SK-N-SH (cell line): ENCODE data around the gene EVA1A. TPM values are rescaled to one million over a fixed set of nuclear protein-coding genes. Genes with fewer than 3 reads are reported as not detected.

Source experiments
- CTCF ChIA-PET: fragments of 300-600, 350-600 bp; formaldehyde crosslinking; extraction: SDS; loops from one replicate; lab custom pipeline; 2021; lab: Yijun Ruan, JAX
- POLR2A ChIA-PET: fragments of 350-600 bp; sonication (Branson Sonifier 250); formaldehyde crosslinking; extraction: SDS; loops from one replicate; lab custom pipeline; 2020; ENCODE audit warnings: antibody characterized with exemption, inconsistent platforms; lab: Yijun Ruan, JAX
- DNase-seq: peaks from one replicate; pipeline ENCODE4 v3.0.0; 2012
- H2AFZ ChIP-seq: fragments of 200-600 bp; sonication (generic); 2 replicates; pipeline ENCODE4 v1.8.1; 2016; ENCODE audit warnings: antibody characterized with exemption, mild to moderate bottlenecking, low read depth
- H3F3A ChIP-seq: fragments of 200-600 bp; sonication (generic); replicated peaks from 2 replicates; pipeline ENCODE3; 2016; ENCODE audit warnings: antibody characterized with exemption, mild to moderate bottlenecking; ENCODE audit not compliant: insufficient read depth
- H3K27ac ChIP-seq, 2 experiments: fragments of 200-500 bp in 1 of 2; fragments of 200-600 bp in 1 of 2; sonication (Bioruptor generic) in 1 of 2; sonication (generic), shearing (Covaris generic) in 1 of 2; 2 replicates each; pipeline versions ENCODE4 v1.5.1 to v1.6.1; 2014 to 2016; ENCODE audit warnings: low read depth in 2 of 2, inconsistent platforms in 1 of 2, low read length in 1 of 2, mild to moderate bottlenecking in 1 of 2, mixed read lengths in 1 of 2
- H3K27me3 ChIP-seq: fragments of 200-600 bp; sonication (generic), shearing (Covaris generic); 2 replicates; pipeline ENCODE4 v1.6.1; 2016; ENCODE audit warnings: mixed run types; ENCODE audit not compliant: insufficient read depth
- H3K36me3 ChIP-seq, 2 experiments: fragments of 200-500 bp in 1 of 2; fragments of 200-600 bp in 1 of 2; sonication (Bioruptor generic) in 1 of 2; sonication (generic) in 1 of 2; replicated peaks in 1 of 2; 2 replicates each; pipeline versions ENCODE3 to v1.5.1; 2014 to 2016; ENCODE audit warnings: low read length in 1 of 2, mild to moderate bottlenecking in 1 of 2; ENCODE audit not compliant: insufficient read depth in 2 of 2, control insufficient read depth in 1 of 2
- H3K4me1 ChIP-seq, 2 experiments: fragments of 200-500 bp in 1 of 2; fragments of 200-600 bp in 1 of 2; sonication (Bioruptor generic) in 1 of 2; sonication (generic), shearing (Covaris generic) in 1 of 2; 2 replicates each; pipeline versions ENCODE4 v1.5.1 to v1.6.1; 2014 to 2016; ENCODE audit warnings: low read depth in 1 of 2, low read length in 1 of 2, mixed run types in 1 of 2; ENCODE audit not compliant: insufficient read depth in 2 of 2, control insufficient read depth in 1 of 2
- H3K4me2 ChIP-seq: fragments of 200-600 bp; sonication (generic), shearing (Covaris generic); 2 replicates; pipeline ENCODE4 v1.6.1; 2017; ENCODE audit warnings: mixed run types
- H3K4me3 ChIP-seq, 2 experiments: fragments of 200-500 bp in 1 of 2; fragments of 200-600 bp in 1 of 2; sonication (Bioruptor generic) in 1 of 2; sonication (generic), shearing (Covaris generic) in 1 of 2; 2 replicates each; pipeline versions ENCODE4 v1.5.1 to v1.8.1; 2014 to 2016; ENCODE audit warnings: low read depth in 2 of 2, inconsistent platforms in 1 of 2, low read length in 1 of 2, mild to moderate bottlenecking in 1 of 2, mixed read lengths in 1 of 2, moderate library complexity in 1 of 2
- H3K79me2 ChIP-seq: fragments of 200-600 bp; sonication (generic); 2 replicates; pipeline ENCODE4 v1.8.1; 2017; ENCODE audit warnings: mild to moderate bottlenecking; ENCODE audit not compliant: insufficient read depth
- H3K9ac ChIP-seq: fragments of 200-600 bp; sonication (generic); 2 replicates; pipeline ENCODE4 v1.6.1; 2017; ENCODE audit warnings: mixed run types
- H3K9me2 ChIP-seq: fragments of 200-600 bp; sonication (generic); 2 replicates; pipeline ENCODE4 v1.6.1; 2017; ENCODE audit warnings: mixed run types
- H3K9me3 ChIP-seq: fragments of 200-600 bp; sonication (generic); 2 replicates; pipeline ENCODE4 v1.6.1; 2017; ENCODE audit warnings: mixed run types, mild to moderate bottlenecking, moderate library complexity
- H4K20me1 ChIP-seq: fragments of 200-600 bp; sonication (generic); 2 replicates; pipeline ENCODE4 v1.6.1; 2017; ENCODE audit warnings: mild to moderate bottlenecking, mixed run types; ENCODE audit not compliant: insufficient read depth
- ELF1 ChIP-seq: IDR thresholded peaks from 2 replicates; pipeline ENCODE4 v1.4.0; 2012
- EP300 ChIP-seq, 2 experiments: IDR thresholded peaks; 2 replicates each; pipeline versions ENCODE4 v1.4.0 to v1.6.1; 2012; ENCODE audit warnings: borderline replicate concordance in 1 of 2, low read depth in 1 of 2, low read length in 1 of 2
- EZH2phosphoT487 ChIP-seq: fragments of 200-600 bp; sonication (generic); IDR thresholded peaks from 2 replicates; pipeline ENCODE4 v1.6.1; 2017; ENCODE audit warnings: low read depth, mixed run types, mild to moderate bottlenecking, antibody characterized with exemption, moderate library complexity, borderline replicate concordance
- FOXJ3 ChIP-seq: sonication (generic); formaldehyde crosslinking; IDR thresholded peaks from 2 replicates; pipeline ENCODE4 v1.5.1; 2020; ENCODE audit warnings: mild to moderate bottlenecking, missing genetic modification reagents
- GABPA ChIP-seq: IDR thresholded peaks from 2 replicates; pipeline ENCODE4 v1.4.0; 2012; ENCODE audit warnings: low read depth, mild to moderate bottlenecking
- MEF2A ChIP-seq: IDR thresholded peaks from 2 replicates; pipeline ENCODE4 v1.4.0; 2012; ENCODE audit warnings: low read depth, borderline replicate concordance
- NFIC ChIP-seq: IDR thresholded peaks from 2 replicates; pipeline ENCODE4 v1.4.0; 2012; ENCODE audit warnings: borderline replicate concordance
- NRF1 ChIP-seq: IDR thresholded peaks from 2 replicates; pipeline ENCODE4 v1.6.1; 2012; ENCODE audit warnings: low read depth, mild to moderate bottlenecking, low read length
- POLR2AphosphoS5 ChIP-seq: IDR thresholded peaks from 2 replicates; pipeline ENCODE4 v1.6.1; 2012; ENCODE audit warnings: low read depth, low read length
- RAD21 ChIP-seq: IDR thresholded peaks from 2 replicates; pipeline ENCODE4 v1.6.1; 2012; ENCODE audit warnings: mild to moderate bottlenecking, low read length
- SMC3 ChIP-seq: IDR thresholded peaks from 2 replicates; pipeline ENCODE4 v1.6.1; 2012; ENCODE audit warnings: low read depth, low read length, improper control_type of control experiment
- TAF1 ChIP-seq: IDR thresholded peaks from 2 replicates; pipeline ENCODE4 v1.6.1; 2012; ENCODE audit warnings: low read depth, mild to moderate bottlenecking, low read length, moderate library complexity, borderline replicate concordance
- USF2 ChIP-seq: fragments of 150-350 bp; IDR thresholded peaks from 2 replicates; pipeline ENCODE4 v1.6.1; 2017; ENCODE audit warnings: antibody characterized with exemption, low read length, low read depth, borderline replicate concordance
- YY1 ChIP-seq: IDR thresholded peaks from 2 replicates; pipeline ENCODE4 v1.4.0; 2012; ENCODE audit warnings: low read depth, mild to moderate bottlenecking
- WGBS: methylation state at CpG from one replicate; pipeline ENCODE4 v1.1.6; 2017; ENCODE audit warnings: low lambda C conversion rate; 5-methylcytosine and 5-hydroxymethylcytosine counted together
- polyA plus RNA-seq, 3 experiments: library from polyadenylated mRNA; depleted of rRNA; stranded (reverse); fragments of >200 nt; gene quantifications; 2 replicates each; pipeline ENCODE4 v1.2.3, GENCODE V29; 2012
- TF ChIP-seq, protein P1 (sequence below): fragments of 150-350 bp; IDR thresholded peaks from 2 replicates; pipeline ENCODE4 v1.6.1; 2016; ENCODE audit warnings: mild to moderate bottlenecking, low read depth, low read length
- TF ChIP-seq, protein P2 (sequence below): IDR thresholded peaks from 2 replicates; pipeline ENCODE4 v1.4.0; 2012; ENCODE audit warnings: low read depth
- TF ChIP-seq, protein P3 (sequence below): IDR thresholded peaks from 2 replicates; pipeline ENCODE4 v1.4.0; 2012; ENCODE audit warnings: low read depth, borderline replicate concordance

The EVA1A gene
- polyA plus RNA-seq, 1 of the 3 experiments (the other 2 are of a cell fraction): 93.0 TPM

- Histone ChIP-seq H3K9ac (no peak overlapping the region), H3K9me2 (no peaks in the 10 kb centered on the region), H3K9me3 (no peaks in the 10 kb centered on the region), H3K79me2 (peaks cover 100% of the 10 kb centered on the region), H2AFZ (no peak overlapping the region), H3K4me3 (0 out of 4 replicates have a peak overlapping the region, but pooled peaks of 1 of the 2 experiments have one; percentile 28), H3F3A (no peaks in the 10 kb centered on the region), H4K20me1 (peaks cover 87% of the 10 kb centered on the region), H3K27ac (no peak overlapping the region), H3K27me3 (no peaks in the 10 kb centered on the region), H3K4me1 (peaks cover 4 to 6% of the 10 kb centered on the region in 2 experiments; a peak in 3 of 4 replicates), H3K36me3 (peaks cover 31 to 33% of the 10 kb centered on the region in 2 experiments), H3K4me2 (peak overlapping the region; percentile 88)
- no peak for DNase-seq
- 93% methylated on average over 4 of the region's 4 CpGs for WGBS
- POLR2A ChIA-PET: interaction anchor here (0.7 kb wide), 1 partner anchor 670 kb away, joined by 6 read pairs; no protein-coding TSS in a partner anchor
- CTCF ChIA-PET: interaction anchor here (0.6 to 1.4 kb wide), 6 partner anchors 10 to 95 kb away, joined by 3 to 5 read pairs (median 4); no protein-coding TSS in a partner anchor
- TF ChIP-seq MEF2A: no peak
- TF ChIP-seq, protein P1, sequence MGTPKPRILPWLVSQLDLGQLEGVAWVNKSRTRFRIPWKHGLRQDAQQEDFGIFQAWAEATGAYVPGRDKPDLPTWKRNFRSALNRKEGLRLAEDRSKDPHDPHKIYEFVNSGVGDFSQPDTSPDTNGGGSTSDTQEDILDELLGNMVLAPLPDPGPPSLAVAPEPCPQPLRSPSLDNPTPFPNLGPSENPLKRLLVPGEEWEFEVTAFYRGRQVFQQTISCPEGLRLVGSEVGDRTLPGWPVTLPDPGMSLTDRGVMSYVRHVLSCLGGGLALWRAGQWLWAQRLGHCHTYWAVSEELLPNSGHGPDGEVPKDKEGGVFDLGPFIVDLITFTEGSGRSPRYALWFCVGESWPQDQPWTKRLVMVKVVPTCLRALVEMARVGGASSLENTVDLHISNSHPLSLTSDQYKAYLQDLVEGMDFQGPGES: no peak
- no peak for TF ChIP-seq GABPA
- no peak for TF ChIP-seq NFIC
- TF ChIP-seq FOXJ3 (CRISPR knock-in tag): no peak
- TF ChIP-seq TAF1: no peak
Observed at GRCh38 chr2:75555701-75556100, 5.0 kb downstream of the EVA1A start.

GRCh38 chr2:75553935-75554531 is 6.7 kb downstream of the EVA1A start:
- peaks cover 42 to 47% of the 10 kb centered on the region in 2 experiments for H3K36me3 ChIP-seq
- no peak overlapping the region for H3K9ac ChIP-seq
- DNase-seq: no peak
- H3F3A ChIP-seq: peaks cover 5% of the 10 kb centered on the region
- no peak overlapping the region for H3K4me2 ChIP-seq
- CTCF ChIA-PET: interaction anchor here (1.0 to 1.6 kb wide), 2 partner anchors 13 to 88 kb away, joined by 3 to 6 read pairs; no protein-coding TSS in a partner anchor
- POLR2A ChIA-PET: no interaction called here
- no peaks in the 10 kb centered on the region for H3K9me2 ChIP-seq
- peaks cover 100% of the 10 kb centered on the region for H3K79me2 ChIP-seq
- no peak overlapping the region for H2AFZ ChIP-seq
- peaks cover 100% of the 10 kb centered on the region for H4K20me1 ChIP-seq
- H3K4me1 ChIP-seq: peaks cover 0 to 6% of the 10 kb centered on the region in 2 experiments; a peak in 3 of 4 replicates
- H3K27ac ChIP-seq: no peak overlapping the region
- no peaks in the 10 kb centered on the region for H3K27me3 ChIP-seq
- 91% methylated on average over 4 of the region's 4 CpGs for WGBS
- no peak overlapping the region for H3K4me3 ChIP-seq
- H3K9me3 ChIP-seq: no peaks in the 10 kb centered on the region
- TF ChIP-seq FOXJ3 (CRISPR knock-in tag): no peak
- TF ChIP-seq, protein P2, sequence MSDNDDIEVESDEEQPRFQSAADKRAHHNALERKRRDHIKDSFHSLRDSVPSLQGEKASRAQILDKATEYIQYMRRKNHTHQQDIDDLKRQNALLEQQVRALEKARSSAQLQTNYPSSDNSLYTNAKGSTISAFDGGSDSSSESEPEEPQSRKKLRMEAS: no peak
- TF ChIP-seq ELF1: no peak

GRCh38 chr2:75552222-75552621 is 8.5 kb downstream of the EVA1A start:
- H3F3A ChIP-seq: peaks cover 21% of the 10 kb centered on the region
- H4K20me1 ChIP-seq: peaks cover 98% of the 10 kb centered on the region
- peaks cover 100% of the 10 kb centered on the region for H3K79me2 ChIP-seq
- H3K4me1 ChIP-seq: peaks cover 0 to 21% of the 10 kb centered on the region in 2 experiments; a peak in 3 of 4 replicates
- ChIA-PET CTCF (no interaction called here), POLR2A (interaction anchor here (0.7 kb wide), 1 partner anchor 56 kb away, joined by 3 read pairs; no protein-coding TSS in a partner anchor)
- no peak overlapping the region for H3K4me2 ChIP-seq
- no peak overlapping the region for H3K27ac ChIP-seq
- 81% methylated on average over 1 of the region's 1 CpG for WGBS
- H2AFZ ChIP-seq: no peak overlapping the region
- H3K36me3 ChIP-seq: peaks cover 30 to 37% of the 10 kb centered on the region in 2 experiments
- no peaks in the 10 kb centered on the region for H3K27me3 ChIP-seq
- TF ChIP-seq YY1 (no peak), GABPA (no peak), RAD21 (no peak), EZH2phosphoT487 (no peak), NFIC (no peak), EP300 (IDR thresholded peaks at IDR 0.05; ENCODE audit: borderline replicate concordance in 1 of 2, low read depth in 1 of 2, low read length in 1 of 2) (no peak), USF2 (no peak), SMC3 (no peak), NRF1 (no peak), POLR2AphosphoS5 (no peak), ELF1 (no peak)
- TF ChIP-seq, protein P3, sequence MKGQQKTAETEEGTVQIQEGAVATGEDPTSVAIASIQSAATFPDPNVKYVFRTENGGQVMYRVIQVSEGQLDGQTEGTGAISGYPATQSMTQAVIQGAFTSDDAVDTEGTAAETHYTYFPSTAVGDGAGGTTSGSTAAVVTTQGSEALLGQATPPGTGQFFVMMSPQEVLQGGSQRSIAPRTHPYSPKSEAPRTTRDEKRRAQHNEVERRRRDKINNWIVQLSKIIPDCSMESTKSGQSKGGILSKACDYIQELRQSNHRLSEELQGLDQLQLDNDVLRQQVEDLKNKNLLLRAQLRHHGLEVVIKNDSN: no peak
- no peak for DNase-seq
- no peak overlapping the region for H3K9ac ChIP-seq
- no peaks in the 10 kb centered on the region for H3K9me3 ChIP-seq
- no peaks in the 10 kb centered on the region for H3K9me2 ChIP-seq
- H3K4me3 ChIP-seq: no peak overlapping the region
